ENCODE data around the gene DHX9. TPM values are rescaled to one million over a fixed set of nuclear protein-coding genes. Genes with fewer than 3 reads are reported as not detected.

Gene DHX9
- total RNA-seq, 1 donor, result 107 TPM

GRCh38 chr1:182905321-182905720 is 66.2 kb downstream of the DHX9 start:
- no peak for DNase-seq (ENCODE audit: insufficient read length, low spot score, missing footprints)
- no peak overlapping the region for H3K4me2 ChIP-seq (ENCODE audit: insufficient read depth, low read length)
- no peak overlapping the region for H3K27ac ChIP-seq (ENCODE audit: low read depth, low read length)
- no peaks in the 10 kb centered on the region for H4K20me1 ChIP-seq (ENCODE audit: insufficient read depth, low read length)
- no peaks in the 10 kb centered on the region for H3K9me3 ChIP-seq (ENCODE audit: low read depth, low read length)
- peaks cover 3% of the 10 kb centered on the region for H3K27me3 ChIP-seq (ENCODE audit: insufficient read depth, low read length)
- no peaks in the 10 kb centered on the region for H3K36me3 ChIP-seq (ENCODE audit: insufficient read depth, low read length)
- no peaks in the 10 kb centered on the region for H3K79me2 ChIP-seq (ENCODE audit: insufficient read depth, low read length)
- H3K4me1 ChIP-seq (ENCODE audit: insufficient read depth, low read length), result no peaks in the 10 kb centered on the region
- no peak for TF ChIP-seq CTCF (IDR thresholded peaks at IDR 0.05; ENCODE audit: extremely low read depth, low read depth, low read length)
- H3K4me3 ChIP-seq (ENCODE audit: insufficient read depth, low read length), result no peak overlapping the region
- no peak overlapping the region for H2AFZ ChIP-seq (ENCODE audit: low read length)

DNA sequence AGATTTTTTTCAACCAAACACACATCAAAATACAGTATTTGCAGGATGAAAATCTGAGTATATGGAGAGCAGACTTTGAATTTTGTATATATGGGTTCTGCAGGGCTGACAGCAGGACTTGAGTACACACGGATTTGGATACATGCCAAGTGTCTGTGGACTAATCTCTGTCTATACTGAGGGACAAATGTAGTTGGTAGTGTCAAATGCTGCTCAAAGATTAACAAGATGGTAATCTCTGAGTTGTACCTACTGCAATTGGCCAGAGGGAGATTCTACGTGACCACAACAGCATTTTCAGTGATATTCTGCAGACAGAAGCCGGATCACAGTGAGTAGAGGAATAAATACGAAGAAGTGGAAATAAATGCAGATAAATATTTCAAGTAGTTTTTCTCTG is 70.4 kb downstream of the DHX9 start:
- H4K20me1 ChIP-seq (ENCODE audit: insufficient read depth, low read length), result no peaks in the 10 kb centered on the region

DNA sequence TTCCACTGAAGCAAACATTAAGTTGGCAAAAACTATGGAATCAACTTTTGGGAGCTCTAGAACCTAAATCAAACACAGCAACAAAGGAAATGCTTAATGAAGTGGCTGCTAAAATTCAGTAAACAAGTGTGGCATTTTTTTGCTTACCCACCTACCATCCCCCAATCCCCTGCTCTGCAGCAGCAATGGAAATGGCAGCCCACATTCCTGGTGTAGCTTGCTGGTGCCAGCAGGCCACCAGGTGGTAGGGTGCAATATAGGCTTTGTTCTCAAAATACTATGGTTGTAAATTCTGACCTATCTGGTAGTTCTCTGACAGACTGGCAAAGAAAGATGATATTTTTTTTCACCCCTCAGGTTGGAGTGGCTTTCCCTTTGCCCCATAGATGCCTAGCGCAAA is 71.0 kb downstream of the DHX9 start:
- no peak for DNase-seq (ENCODE audit: insufficient read length, low spot score, missing footprints)
- H3K79me2 ChIP-seq (ENCODE audit: insufficient read depth, low read length), result no peaks in the 10 kb centered on the region
- H3K36me3 ChIP-seq (ENCODE audit: insufficient read depth, low read length), result no peaks in the 10 kb centered on the region
- no peak overlapping the region for H2AFZ ChIP-seq (ENCODE audit: low read length)
- H4K20me1 ChIP-seq (ENCODE audit: insufficient read depth, low read length), result no peaks in the 10 kb centered on the region
- no peaks in the 10 kb centered on the region for H3K4me1 ChIP-seq (ENCODE audit: insufficient read depth, low read length)
- no peaks in the 10 kb centered on the region for H3K9me3 ChIP-seq (ENCODE audit: low read depth, low read length)
- TF ChIP-seq CTCF (IDR thresholded peaks at IDR 0.05; ENCODE audit: extremely low read depth, low read depth, low read length), result no peak
- no peak overlapping the region for H3K27ac ChIP-seq (ENCODE audit: low read depth, low read length)
- H3K4me3 ChIP-seq (ENCODE audit: insufficient read depth, low read length), result no peak overlapping the region
- H3K27me3 ChIP-seq (ENCODE audit: insufficient read depth, low read length), result peaks cover 3% of the 10 kb centered on the region
- no peak overlapping the region for H3K4me2 ChIP-seq (ENCODE audit: insufficient read depth, low read length)

More for the DNA sequence above, 70.4 kb downstream of the DHX9 start:
- no peaks in the 10 kb centered on the region for H3K79me2 ChIP-seq (ENCODE audit: insufficient read depth, low read length)
- no peak overlapping the region for H3K27ac ChIP-seq (ENCODE audit: low read depth, low read length)
- H3K4me3 ChIP-seq (ENCODE audit: insufficient read depth, low read length), result no peak overlapping the region
- no peak overlapping the region for H3K4me2 ChIP-seq (ENCODE audit: insufficient read depth, low read length)
- H3K27me3 ChIP-seq (ENCODE audit: insufficient read depth, low read length), result peaks cover 3% of the 10 kb centered on the region
- H3K4me1 ChIP-seq (ENCODE audit: insufficient read depth, low read length), result no peaks in the 10 kb centered on the region
- H3K36me3 ChIP-seq (ENCODE audit: insufficient read depth, low read length), result no peaks in the 10 kb centered on the region
- no peak overlapping the region for H2AFZ ChIP-seq (ENCODE audit: low read length)
- TF ChIP-seq CTCF (IDR thresholded peaks at IDR 0.05; ENCODE audit: extremely low read depth, low read depth, low read length), result no peak
- no peak for DNase-seq (ENCODE audit: insufficient read length, low spot score, missing footprints)
- no peaks in the 10 kb centered on the region for H3K9me3 ChIP-seq (ENCODE audit: low read depth, low read length)

DNA sequence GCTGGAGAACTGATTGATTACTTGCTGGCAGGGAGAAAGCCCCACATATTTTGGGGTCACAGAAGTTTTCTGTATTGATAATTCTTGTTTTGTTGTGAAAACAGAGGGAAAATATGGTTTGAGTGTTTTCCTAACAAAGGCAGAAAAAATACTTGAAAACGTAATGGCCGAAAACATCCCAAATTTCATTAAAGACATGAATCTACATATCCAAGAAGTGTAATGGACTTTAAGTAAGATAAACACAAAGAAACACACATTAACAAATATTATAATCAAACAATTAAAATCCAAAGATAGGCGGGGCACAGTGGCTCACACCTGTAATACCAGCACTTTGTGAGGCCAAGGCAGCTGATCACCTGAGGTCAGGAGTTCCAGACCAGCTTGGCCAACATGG is 74.3 kb downstream of the DHX9 start:
- no peak overlapping the region for H2AFZ ChIP-seq (ENCODE audit: low read length)
- no peaks in the 10 kb centered on the region for H3K79me2 ChIP-seq (ENCODE audit: insufficient read depth, low read length)
- no peak overlapping the region for H3K4me2 ChIP-seq (ENCODE audit: insufficient read depth, low read length)

More for the DNA sequence above, 74.3 kb downstream of the DHX9 start:
- Histone ChIP-seq H3K9me3 (ENCODE audit: low read depth, low read length) (no peaks in the 10 kb centered on the region), H3K4me3 (ENCODE audit: insufficient read depth, low read length) (no peak overlapping the region), H3K36me3 (ENCODE audit: insufficient read depth, low read length) (no peaks in the 10 kb centered on the region), H3K4me1 (ENCODE audit: insufficient read depth, low read length) (no peaks in the 10 kb centered on the region), H4K20me1 (ENCODE audit: insufficient read depth, low read length) (no peaks in the 10 kb centered on the region), H3K27ac (ENCODE audit: low read depth, low read length) (no peak overlapping the region), H3K27me3 (ENCODE audit: insufficient read depth, low read length) (peaks cover 3% of the 10 kb centered on the region)
- DNase-seq (ENCODE audit: insufficient read length, low spot score, missing footprints), result no peak
- TF ChIP-seq CTCF (IDR thresholded peaks at IDR 0.05; ENCODE audit: extremely low read depth, low read depth, low read length), result no peak
